ENCODE measurements around the gene VWA3A. TPM values are rescaled to one million over a fixed set of nuclear protein-coding genes. Genes with fewer than 3 reads are reported as not detected.
"Not testable (repeated sequence)": the region's sequence is repeated elsewhere in the genome, so short reads cannot be mapped to it uniquely, and the experiment has no call there.

VWA3A gene
- total RNA-seq, 1 experiment from 2014 or later = not detected

GRCh38 chr16:22124583-22125284 is 32.4 kb downstream of the VWA3A start:
- no peaks in the 10 kb centered on the region for H3K4me1 ChIP-seq (ENCODE audit: control insufficient read depth, insufficient read depth, low read length)
- H3K27ac ChIP-seq (ENCODE audit: low read length) = no peak overlapping the region
- no peak overlapping the region for H3K4me3 ChIP-seq (ENCODE audit: low read depth in 2 of 2, low read length in 2 of 2)
- in situ Hi-C loops (cut with HindIII; ENCODE audit: low pct_unique_long_range_greater_than_20kb, low sequenced_read_pairs) = no loop called here
- ChIA-PET POLR2A (interaction anchor here (0.7 kb wide), 1 partner anchor 117 kb away, joined by 4 read pairs; no protein-coding TSS in a partner anchor), CTCF (interaction anchor here (0.7 kb wide), 1 partner anchor 8 kb away, joined by 5 read pairs; no protein-coding TSS in a partner anchor)
- DNase-seq (ENCODE audit: low read depth, low spot score) (no peak), ATAC-seq (no peak)
- intact Hi-C loops (cut with micrococcal nuclease; ENCODE audit: unreplicated experiment) = no loop called here
- H3K27me3 ChIP-seq (ENCODE audit: control insufficient read depth, insufficient read depth, low read length) = no peaks in the 10 kb centered on the region
- H3K9me3 ChIP-seq (ENCODE audit: control insufficient read depth, insufficient read depth, low read depth, low read length) = no peaks in the 10 kb centered on the region
- no peaks in the 10 kb centered on the region for H3K36me3 ChIP-seq (ENCODE audit: control insufficient read depth, insufficient read depth, low read length)
- TF ChIP-seq REST (IDR thresholded peaks at IDR 0.05; ENCODE audit: insufficient read depth in 1 of 2, low read depth in 2 of 2, low read length in 1 of 2) (no peak), CTCF (IDR thresholded peaks at IDR 0.05) (no peak), TCF7L2 (IDR thresholded peaks at IDR 0.05; ENCODE audit: low read depth, low read length) (no peak), SIN3A (IDR thresholded peaks at IDR 0.05; ENCODE audit: borderline replicate concordance, insufficient read depth, low read depth, low read length) (no peak), POLR2AphosphoS5 (IDR thresholded peaks at IDR 0.05; ENCODE audit: low read depth, low read length) (no peak)
- no TSS peak for BruUV-seq (replicated peaks)

- intact Hi-C loops (cut with micrococcal nuclease; ENCODE audit: unreplicated experiment) (no loop called here), in situ Hi-C loops (cut with HindIII; ENCODE audit: low pct_unique_long_range_greater_than_20kb, low sequenced_read_pairs) (no loop called here)
- Histone ChIP-seq H3K27me3 (ENCODE audit: control insufficient read depth, insufficient read depth, low read length) (no peaks in the 10 kb centered on the region), H3K4me1 (ENCODE audit: control insufficient read depth, insufficient read depth, low read length) (no peaks in the 10 kb centered on the region), H3K4me3 (ENCODE audit: low read depth in 2 of 2, low read length in 2 of 2) (peak overlapping the region in 1 of 2 experiments; percentile 13; a peak in 1 of 4 replicates), H3K27ac (ENCODE audit: low read length) (no peak overlapping the region), H3K36me3 (ENCODE audit: control insufficient read depth, insufficient read depth, low read length) (no peaks in the 10 kb centered on the region), H3K9me3 (ENCODE audit: control insufficient read depth, insufficient read depth, low read depth, low read length) (no peaks in the 10 kb centered on the region)
- TF ChIP-seq CTCF (IDR thresholded peaks at IDR 0.05) = no peak
- TF ChIP-seq TCF7L2 (IDR thresholded peaks at IDR 0.05; ENCODE audit: low read depth, low read length) = no peak
- TF ChIP-seq REST (IDR thresholded peaks at IDR 0.05; ENCODE audit: insufficient read depth in 1 of 2, low read depth in 2 of 2, low read length in 1 of 2) = no peak
- TF ChIP-seq SIN3A (IDR thresholded peaks at IDR 0.05; ENCODE audit: borderline replicate concordance, insufficient read depth, low read depth, low read length) = no peak
- TF ChIP-seq POLR2AphosphoS5 (IDR thresholded peaks at IDR 0.05; ENCODE audit: low read depth, low read length) = no peak
- ChIA-PET CTCF (no interaction called here), POLR2A (no interaction called here)
- no TSS peak for BruUV-seq (replicated peaks)
- no peak for DNase-seq (ENCODE audit: low read depth, low spot score)
- no peak for ATAC-seq
Observed at GRCh38 chr16:22126037-22126558, 33.8 kb downstream of the VWA3A start.

- ATAC-seq; H3K9me3 ChIP-seq (ENCODE audit: control insufficient read depth, insufficient read depth, low read depth, low read length); H3K36me3 ChIP-seq (ENCODE audit: control insufficient read depth, insufficient read depth, low read length); POLR2A ChIA-PET; intact Hi-C loops (cut with micrococcal nuclease; ENCODE audit: unreplicated experiment); BruUV-seq (replicated peaks); H3K4me1 ChIP-seq (ENCODE audit: control insufficient read depth, insufficient read depth, low read length); in situ Hi-C loops (cut with HindIII; ENCODE audit: low pct_unique_long_range_greater_than_20kb, low sequenced_read_pairs); CTCF ChIA-PET; H3K27ac ChIP-seq (ENCODE audit: low read length); H3K27me3 ChIP-seq (ENCODE audit: control insufficient read depth, insufficient read depth, low read length); H3K4me3 ChIP-seq (ENCODE audit: low read depth in 2 of 2, low read length in 2 of 2); DNase-seq (ENCODE audit: low read depth, low spot score): not testable (repeated sequence)
Observed at GRCh38 chr16:22128537-22128936, 36.2 kb downstream of the VWA3A start.

Measured in Panc1 (cell line).